AG04449 (cell line): Measurements from ENCODE around the gene TMEM123.
"Not testable (repeated sequence)": the region's sequence is repeated elsewhere in the genome, so short reads cannot be mapped to it uniquely, and the experiment has no call there.

Experiments
- CTCF ChIA-PET: fragments of 350-600 bp; formaldehyde crosslinking; extraction: SDS; loops from one replicate; lab custom pipeline; 2021; ENCODE audit warnings: antibody characterized with exemption; lab: Yijun Ruan, JAX
- POLR2A ChIA-PET: fragments of 400-600, 350-600 bp; formaldehyde crosslinking; extraction: SDS; loops from one replicate; lab custom pipeline; 2020; ENCODE audit warnings: antibody characterized with exemption, inconsistent platforms; lab: Yijun Ruan, JAX
- DNase-seq: peaks from one replicate; pipeline ENCODE4 v3.0.0-alpha.2; 2010; ENCODE audit warnings: low read depth, low spot score
- H3K4me3 ChIP-seq: 2 replicates; pipeline ENCODE4 v1.5.1; 2011; ENCODE audit warnings: low read depth, mild to moderate bottlenecking, control low read depth, low read length
- TF ChIP-seq, protein P1 (sequence below): IDR thresholded peaks from one replicate; pipeline ENCODE4 v1.5.1; 2011; ENCODE audit warnings: mild to moderate bottlenecking, moderate library complexity, low read length, control low read depth, inconsistent platforms; ENCODE audit not compliant: insufficient read depth; ENCODE audit errors: missing control alignments

TMEM123 gene

GRCh38 chr11:102383839-102384238 is 68.7 kb downstream of the TMEM123 start:
- POLR2A ChIA-PET = no interaction called here
- DNase-seq = no peak

GRCh38 chr11:102382384-102382783 is 70.2 kb downstream of the TMEM123 start:
- ChIA-PET POLR2A (no interaction called here), CTCF (interaction anchor here (1.1 to 5.5 kb wide), 2 partner anchors 9 to 284 kb away, joined by 4 to 86 read pairs; no protein-coding TSS in a partner anchor)
- no peak overlapping the region for H3K4me3 ChIP-seq
- TF ChIP-seq, protein P1, sequence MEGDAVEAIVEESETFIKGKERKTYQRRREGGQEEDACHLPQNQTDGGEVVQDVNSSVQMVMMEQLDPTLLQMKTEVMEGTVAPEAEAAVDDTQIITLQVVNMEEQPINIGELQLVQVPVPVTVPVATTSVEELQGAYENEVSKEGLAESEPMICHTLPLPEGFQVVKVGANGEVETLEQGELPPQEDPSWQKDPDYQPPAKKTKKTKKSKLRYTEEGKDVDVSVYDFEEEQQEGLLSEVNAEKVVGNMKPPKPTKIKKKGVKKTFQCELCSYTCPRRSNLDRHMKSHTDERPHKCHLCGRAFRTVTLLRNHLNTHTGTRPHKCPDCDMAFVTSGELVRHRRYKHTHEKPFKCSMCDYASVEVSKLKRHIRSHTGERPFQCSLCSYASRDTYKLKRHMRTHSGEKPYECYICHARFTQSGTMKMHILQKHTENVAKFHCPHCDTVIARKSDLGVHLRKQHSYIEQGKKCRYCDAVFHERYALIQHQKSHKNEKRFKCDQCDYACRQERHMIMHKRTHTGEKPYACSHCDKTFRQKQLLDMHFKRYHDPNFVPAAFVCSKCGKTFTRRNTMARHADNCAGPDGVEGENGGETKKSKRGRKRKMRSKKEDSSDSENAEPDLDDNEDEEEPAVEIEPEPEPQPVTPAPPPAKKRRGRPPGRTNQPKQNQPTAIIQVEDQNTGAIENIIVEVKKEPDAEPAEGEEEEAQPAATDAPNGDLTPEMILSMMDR = no peak
- DNase-seq = no peak

More at GRCh38 chr11:102383839-102384238, 68.7 kb downstream of the TMEM123 start:
- no peak overlapping the region for H3K4me3 ChIP-seq
- CTCF ChIA-PET = interaction anchor here (0.9 to 1.9 kb wide), 3 partner anchors 10 to 23 kb away, joined by 3 to 8 read pairs (median 5); no protein-coding TSS in a partner anchor
- TF ChIP-seq, protein P1 = no peak

GRCh38 chr11:102378818-102379217 is 73.7 kb downstream of the TMEM123 start:
- DNase-seq = no peak
- no peak overlapping the region for H3K4me3 ChIP-seq
- TF ChIP-seq, protein P1 = no peak
- POLR2A ChIA-PET = interaction anchor here (0.6 kb wide), 1 partner anchor 13 kb away, joined by 3 read pairs; no protein-coding TSS in a partner anchor
- CTCF ChIA-PET = interaction anchor here (1.1 to 5.5 kb wide), 3 partner anchors 11 to 37 kb away, joined by 3 to 86 read pairs (median 4); no protein-coding TSS in a partner anchor

DNA sequence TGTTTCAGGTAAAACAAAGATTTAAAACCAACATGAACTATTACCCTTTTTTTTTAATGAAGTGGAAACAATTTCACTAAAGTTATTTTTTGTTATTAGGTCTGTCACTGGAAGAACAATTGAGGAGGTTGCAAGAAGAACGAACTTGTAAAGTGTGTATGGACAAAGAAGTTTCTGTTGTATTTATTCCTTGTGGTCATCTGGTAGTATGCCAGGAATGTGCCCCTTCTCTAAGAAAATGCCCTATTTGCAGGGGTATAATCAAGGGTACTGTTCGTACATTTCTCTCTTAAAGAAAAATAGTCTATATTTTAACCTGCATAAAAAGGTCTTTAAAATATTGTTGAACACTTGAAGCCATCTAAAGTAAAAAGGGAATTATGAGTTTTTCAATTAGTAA is 74.7 kb downstream of the TMEM123 start:
- ChIA-PET CTCF (interaction anchor here (5.5 kb wide), 1 partner anchor 14 kb away, joined by 86 read pairs; no protein-coding TSS in a partner anchor), POLR2A (no interaction called here)
- no peak for DNase-seq
- H3K4me3 ChIP-seq = no peak overlapping the region
- TF ChIP-seq, protein P1 = no peak

DNA sequence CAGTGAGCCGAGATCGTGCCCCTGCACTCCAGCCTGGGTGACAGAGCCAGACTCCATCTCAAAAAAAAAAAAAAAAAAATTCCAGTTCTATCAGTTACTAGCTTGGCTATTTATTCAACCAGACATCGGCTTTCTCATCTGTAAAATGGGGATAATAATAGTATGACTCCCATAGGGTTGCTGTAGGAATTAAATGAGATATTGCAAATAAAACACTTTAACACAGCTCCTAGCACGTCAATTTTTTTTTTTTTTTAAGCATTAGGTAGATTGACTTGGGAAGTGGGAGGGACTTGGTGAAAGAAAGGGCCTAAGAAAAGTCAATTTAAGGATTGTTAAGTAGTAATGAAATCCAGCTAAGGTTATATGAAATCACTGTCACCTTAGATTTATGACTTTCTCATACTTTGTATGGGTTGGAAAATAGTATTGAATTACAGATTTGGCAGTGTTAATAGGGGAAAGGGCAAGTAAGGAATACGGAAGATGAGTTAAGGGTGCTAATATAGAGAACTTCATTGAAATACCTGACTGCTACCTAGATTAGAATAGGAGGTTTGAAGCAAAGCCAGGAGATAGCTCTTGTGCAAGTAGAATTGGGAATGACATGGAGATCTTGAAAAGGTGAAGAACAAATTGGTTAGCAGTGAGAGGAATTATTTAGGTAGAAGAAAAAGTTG is 76.7 kb downstream of the TMEM123 start:
- no peak overlapping the region for H3K4me3 ChIP-seq
- DNase-seq = no peak
- POLR2A ChIA-PET = no interaction called here
- CTCF ChIA-PET = interaction anchor here (0.7 to 1.8 kb wide), 9 partner anchors 9 to 288 kb away, joined by 3 to 10 read pairs (median 5); no protein-coding TSS in a partner anchor
- TF ChIP-seq, protein P1 = no peak

GRCh38 chr11:102374633-102375424 is 77.7 kb downstream of the TMEM123 start:
- DNase-seq, H3K4me3 ChIP-seq, POLR2A ChIA-PET: not testable (repeated sequence)
- CTCF ChIA-PET = interaction anchor here (0.7 to 1.8 kb wide), 7 partner anchors 8 to 125 kb away, joined by 3 to 9 read pairs (median 5); no protein-coding TSS in a partner anchor
